ENCODE measurements around the gene WFIKKN2.

GRCh38 chr17:50834429-50835300 is 721 bp upstream of the WFIKKN2 start:
- TF ChIP-seq CTCF (conservative IDR thresholded peaks at IDR 0.05 in 1 of 2, IDR thresholded peaks at IDR 0.05 in 1 of 2; ENCODE audit: low read depth in 1 of 2, low read length in 2 of 2) (no peak), EZH2 (IDR thresholded peaks at IDR 0.05; ENCODE audit: low read length, missing control alignments) (no peak)
